ENCODE measurements around the gene DEFB127. TPM values are rescaled to one million over a fixed set of nuclear protein-coding genes. Genes with fewer than 3 reads are reported as not detected.
"Not testable (repeated sequence)": the region's sequence is repeated elsewhere in the genome, so short reads cannot be mapped to it uniquely, and the experiment has no call there.

DEFB127 gene
- not detected for total RNA-seq

- DNase-seq (ENCODE audit: low spot score in 2 of 2): no peak
- FAIRE-seq: no peak
These were observed at the start of gene DEFB127 for GRCh38 chr20:157154-157553. Gene DEFB127, plus strand, starts transcription at chr20:157454. Its CDS starts 91 bp downstream, at chr20:157545.

- FAIRE-seq (no peak), DNase-seq (ENCODE audit: low spot score in 2 of 2) (no peak)
These were observed 44.9 kb upstream of the DEFB127 start for GRCh38 chr20:112396-112795.

DNA sequence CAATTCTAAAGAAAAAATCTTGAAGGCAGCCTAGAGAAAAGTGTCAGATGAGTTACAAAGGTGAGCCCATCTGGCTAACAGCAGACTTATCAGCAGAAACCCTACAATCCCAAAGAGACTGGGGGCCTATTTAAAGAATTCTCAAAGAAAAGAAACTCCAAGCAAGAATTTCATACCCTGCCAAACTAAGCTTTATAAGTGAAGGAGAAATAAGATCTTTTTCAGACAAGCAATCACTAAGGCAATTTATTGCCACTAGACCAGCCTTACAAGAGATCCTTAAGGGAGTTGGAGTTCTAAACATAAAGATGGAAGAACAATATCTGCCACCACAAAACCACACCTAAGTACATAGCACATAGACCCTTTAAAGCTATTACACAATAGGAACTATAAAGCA, 39.7 kb upstream of the DEFB127 start:
- DNase-seq (ENCODE audit: low spot score in 2 of 2) (no peak), FAIRE-seq (no peak)

DNA sequence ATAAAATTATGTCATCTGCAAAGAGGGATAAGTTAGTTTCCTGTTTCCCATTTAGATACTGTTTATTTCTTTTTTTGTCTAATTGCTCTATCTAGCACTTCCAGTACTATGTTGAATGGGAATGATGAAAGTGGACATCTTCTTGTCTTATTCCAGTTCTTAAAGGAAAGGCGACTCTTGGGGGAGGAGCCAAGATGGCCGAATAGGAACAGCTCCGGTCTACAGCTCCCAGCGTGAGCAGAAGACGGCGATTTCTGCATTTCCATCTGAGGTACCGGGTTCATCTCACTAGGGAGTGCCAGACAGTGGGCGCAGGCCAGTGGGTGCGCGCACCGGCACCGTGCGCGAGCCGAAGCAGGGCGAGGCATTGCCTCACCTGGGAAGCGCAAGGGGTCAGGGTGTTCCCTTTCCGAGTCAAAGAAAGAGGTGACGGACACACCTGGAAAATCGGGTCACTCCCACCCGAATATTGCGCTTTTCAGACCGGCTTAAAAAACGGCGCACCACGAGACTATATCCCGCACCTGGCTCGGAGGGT, 27.4 kb upstream of the DEFB127 start:
- not testable (repeated sequence) for DNase-seq (ENCODE audit: low spot score in 2 of 2); FAIRE-seq

- DNase-seq (ENCODE audit: low spot score in 2 of 2): no peak
- FAIRE-seq: no peak
These were observed 19.4 kb upstream of the DEFB127 start for GRCh38 chr20:137668-138490.

DNA sequence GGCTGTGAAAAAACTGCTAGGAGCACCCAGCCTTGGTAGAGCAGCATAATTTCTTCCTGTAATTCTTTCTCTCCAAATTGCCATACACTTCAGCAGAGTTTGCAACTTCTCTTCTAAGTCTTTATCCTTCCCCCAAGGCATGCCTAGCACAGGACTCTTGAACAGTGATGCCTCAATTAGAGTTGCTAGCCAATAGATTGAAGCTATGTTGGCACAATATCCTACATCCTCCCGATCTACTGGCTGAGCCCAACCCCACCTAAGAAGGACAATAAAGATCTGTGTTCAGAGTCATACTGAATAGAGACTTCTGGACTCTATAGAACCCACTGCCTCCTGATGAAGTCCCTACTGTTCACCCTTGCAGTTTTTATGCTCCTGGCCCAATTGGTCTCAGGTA, 15.0 kb upstream of the DEFB127 start, which contains the start of gene DEFB126:
Gene DEFB126, plus strand, starts transcription at position 301 of the 400 bp plus-strand sequence. Its CDS starts 39 bp downstream, at position 340.
- no peak for DNase-seq (ENCODE audit: low spot score in 2 of 2)
- FAIRE-seq: no peak

GRCh38 chr20:145877-146276, 11.4 kb upstream of the DEFB127 start:
- FAIRE-seq (no peak), DNase-seq (ENCODE audit: low spot score in 2 of 2) (no peak)

DNA sequence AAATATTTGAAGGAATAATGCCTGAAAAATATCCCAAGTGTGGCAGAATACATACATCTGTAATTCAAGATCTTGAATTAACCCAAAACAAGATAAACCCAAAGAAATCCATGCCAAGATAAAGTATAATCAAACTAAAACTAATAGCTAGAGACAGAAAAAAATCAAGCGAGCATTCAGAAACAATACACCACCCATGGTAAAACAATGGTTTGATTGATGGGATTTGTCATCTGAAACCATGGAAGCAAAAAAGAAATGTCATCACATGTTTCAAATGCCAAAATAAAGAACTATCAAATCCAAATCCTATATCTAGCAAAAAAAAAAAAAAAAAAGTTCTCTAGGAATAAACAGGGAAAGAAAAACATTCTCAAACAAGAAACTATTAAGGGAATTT, 5.1 kb upstream of the DEFB127 start:
- DNase-seq (ENCODE audit: low spot score in 2 of 2) (no peak), FAIRE-seq (no peak)

- no peak for FAIRE-seq
- no peak for DNase-seq (ENCODE audit: low spot score in 2 of 2)
These were observed 7.4 kb downstream of the DEFB127 start for GRCh38 chr20:164618-165017.

DNA sequence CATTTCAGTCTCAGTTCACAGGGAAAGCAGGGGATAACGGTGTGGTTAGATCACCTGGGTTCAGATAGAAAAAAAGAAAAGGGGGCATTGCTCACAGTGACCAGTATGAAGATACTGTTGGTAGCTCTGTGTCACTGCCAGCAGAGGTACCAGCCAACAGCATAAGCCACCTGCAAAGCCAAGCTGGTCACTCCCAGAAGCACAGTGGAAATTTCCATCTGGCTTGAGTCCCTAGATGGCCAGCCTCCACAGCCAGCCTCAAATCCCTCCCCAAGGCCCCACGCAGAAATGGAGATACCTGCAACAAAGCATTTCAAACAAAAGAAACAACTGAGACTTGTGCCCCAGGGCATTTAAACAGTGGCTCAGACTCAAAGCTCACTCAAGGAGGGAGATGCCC, 11.6 kb downstream of the DEFB127 start:
- DNase-seq (ENCODE audit: low spot score in 2 of 2) (no peak), FAIRE-seq (no peak)

DNA sequence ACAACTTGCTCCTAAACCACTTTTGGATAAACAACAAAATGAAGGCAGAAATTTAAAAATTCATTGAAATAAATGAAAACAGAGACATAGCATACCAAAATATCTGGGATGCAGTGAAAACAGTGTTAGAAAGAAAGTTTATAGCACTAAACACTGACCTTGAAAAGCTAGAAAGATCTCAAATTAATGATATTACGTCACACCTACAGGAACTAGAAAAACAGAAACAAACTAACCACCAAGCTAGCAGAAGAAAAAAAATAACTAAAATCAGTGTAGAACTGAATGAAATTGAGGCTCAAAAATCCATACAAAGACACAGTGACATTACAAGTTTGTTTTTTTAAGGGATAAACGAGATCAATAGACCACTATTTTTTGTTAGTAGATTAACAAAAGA, 27.0 kb downstream of the DEFB127 start:
- DNase-seq (ENCODE audit: low spot score in 2 of 2): no peak
- FAIRE-seq: no peak

DNA sequence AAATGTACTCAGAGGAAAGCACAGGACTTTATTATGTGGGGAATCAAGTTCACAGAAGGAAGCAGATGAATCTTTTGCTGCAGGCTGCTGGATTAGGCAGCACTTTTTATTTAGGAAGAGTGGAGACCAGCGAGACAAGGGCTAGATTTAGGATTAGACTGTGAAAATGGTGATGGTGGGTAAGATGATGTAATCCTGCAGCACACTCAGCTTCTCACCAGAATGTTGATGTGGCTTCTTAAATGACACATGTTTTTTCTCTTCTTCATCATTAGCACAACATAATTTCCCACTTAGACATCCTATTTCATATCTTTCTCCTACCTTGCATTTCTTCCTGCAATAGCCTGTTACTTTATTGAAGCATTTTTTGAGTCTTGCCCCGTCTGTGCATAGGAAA, 30.5 kb downstream of the DEFB127 start:
- DNase-seq (ENCODE audit: low spot score in 2 of 2) (no peak), FAIRE-seq (no peak)

DNA sequence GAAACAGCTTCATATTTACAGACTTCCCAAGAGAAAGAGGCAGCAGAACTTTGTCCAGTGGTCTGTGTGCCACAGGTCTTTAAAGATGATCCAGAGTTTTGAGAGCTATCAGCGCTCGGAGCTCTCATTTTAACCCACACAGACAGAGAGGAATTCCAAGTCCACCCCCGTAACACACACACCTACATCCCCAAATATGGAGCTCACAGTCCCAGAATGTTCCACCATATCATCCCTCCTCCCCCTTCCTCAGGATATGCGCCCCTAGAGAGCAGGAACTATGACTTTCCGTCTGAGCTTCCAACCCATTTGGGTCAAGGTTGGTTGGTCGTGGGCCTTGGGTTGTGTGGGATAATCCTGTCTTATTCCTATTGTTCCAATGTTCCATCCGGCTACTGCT, 32.4 kb downstream of the DEFB127 start, which contains the start of gene DEFB128:
Gene DEFB128, minus strand, starts transcription at position 101 of the 400 bp plus-strand sequence. Its CDS starts 88 bp downstream, at position 13.
- FAIRE-seq (no peak), DNase-seq (ENCODE audit: low spot score in 2 of 2) (no peak)

GRCh38 chr20:198225-198624, 41.0 kb downstream of the DEFB127 start:
- FAIRE-seq: no peak
- no peak for DNase-seq (ENCODE audit: low spot score in 2 of 2)

GRCh38 chr20:199996-200395, 42.7 kb downstream of the DEFB127 start:
- FAIRE-seq: no peak
- DNase-seq (ENCODE audit: low spot score in 2 of 2): no peak

GRCh38 chr20:203630-204029, 46.4 kb downstream of the DEFB127 start:
- not testable (repeated sequence) for FAIRE-seq

More at GRCh38 chr20:203630-204029, 46.4 kb downstream of the DEFB127 start:
- DNase-seq (ENCODE audit: low spot score in 2 of 2): not testable (repeated sequence)

Other genes with a start within 250 kb of the DEFB127 start
- gene DEFB125, start 69.8 kb upstream of the DEFB127 start, total RNA-seq: not detected
- not detected for gene DEFB126, start 14.9 kb upstream of the DEFB127 start, total RNA-seq
- gene DEFB128, start 32.3 kb downstream of the DEFB127 start, total RNA-seq: not detected
- gene DEFB129, start 69.8 kb downstream of the DEFB127 start, total RNA-seq: not detected
- gene DEFB132, start 100.3 kb downstream of the DEFB127 start, total RNA-seq: not detected
- gene C20orf96, start 133.3 kb downstream of the DEFB127 start, total RNA-seq: 7.3 TPM
- 26.9 TPM for gene ZCCHC3, start 140.1 kb downstream of the DEFB127 start, total RNA-seq
- 7.7 TPM for gene SOX12, start 168.1 kb downstream of the DEFB127 start, total RNA-seq
- 26.1 TPM for gene NRSN2, start 189.7 kb downstream of the DEFB127 start, total RNA-seq
- gene TRIB3, start 223.3 kb downstream of the DEFB127 start, total RNA-seq: 12.6 TPM